ENCODE measurements around the gene MLEC.

DNA sequence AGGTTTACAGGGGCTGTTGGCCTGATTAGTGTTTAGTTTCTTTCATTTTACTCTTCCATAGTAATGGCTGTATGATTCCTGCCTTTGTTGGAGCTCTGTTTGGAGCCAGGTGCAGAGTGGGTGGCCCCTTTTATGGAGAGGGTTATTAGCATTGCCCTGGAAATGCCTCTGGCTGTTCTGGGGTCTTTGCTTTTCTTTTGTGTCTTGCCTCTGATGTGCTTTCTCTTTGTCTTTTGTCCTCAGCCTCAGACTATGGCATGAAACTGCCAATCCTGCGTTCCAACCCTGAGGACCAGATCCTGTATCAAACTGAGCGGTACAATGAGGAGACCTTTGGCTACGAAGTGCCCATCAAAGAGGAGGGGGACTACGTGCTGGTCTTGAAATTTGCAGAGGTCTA, 6.9 kb downstream of the MLEC start:
- TF ChIP-seq POLR2AphosphoS5 (IDR thresholded peaks at IDR 0.05; ENCODE audit: insufficient read depth in 1 of 2, low read depth in 1 of 2) (no peak), POLR2A (IDR thresholded peaks at IDR 0.05) (no peak)
- TF ChIP-seq, protein P1, sequence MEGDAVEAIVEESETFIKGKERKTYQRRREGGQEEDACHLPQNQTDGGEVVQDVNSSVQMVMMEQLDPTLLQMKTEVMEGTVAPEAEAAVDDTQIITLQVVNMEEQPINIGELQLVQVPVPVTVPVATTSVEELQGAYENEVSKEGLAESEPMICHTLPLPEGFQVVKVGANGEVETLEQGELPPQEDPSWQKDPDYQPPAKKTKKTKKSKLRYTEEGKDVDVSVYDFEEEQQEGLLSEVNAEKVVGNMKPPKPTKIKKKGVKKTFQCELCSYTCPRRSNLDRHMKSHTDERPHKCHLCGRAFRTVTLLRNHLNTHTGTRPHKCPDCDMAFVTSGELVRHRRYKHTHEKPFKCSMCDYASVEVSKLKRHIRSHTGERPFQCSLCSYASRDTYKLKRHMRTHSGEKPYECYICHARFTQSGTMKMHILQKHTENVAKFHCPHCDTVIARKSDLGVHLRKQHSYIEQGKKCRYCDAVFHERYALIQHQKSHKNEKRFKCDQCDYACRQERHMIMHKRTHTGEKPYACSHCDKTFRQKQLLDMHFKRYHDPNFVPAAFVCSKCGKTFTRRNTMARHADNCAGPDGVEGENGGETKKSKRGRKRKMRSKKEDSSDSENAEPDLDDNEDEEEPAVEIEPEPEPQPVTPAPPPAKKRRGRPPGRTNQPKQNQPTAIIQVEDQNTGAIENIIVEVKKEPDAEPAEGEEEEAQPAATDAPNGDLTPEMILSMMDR (IDR thresholded peaks at IDR 0.05): no peak
